H9 (cell line): ENCODE results near the gene NPTXR. TPM values are rescaled to one million over a fixed set of nuclear protein-coding genes. Genes with fewer than 3 reads are reported as not detected.

Source experiments
- DNase-seq: peaks from one replicate; pipeline ENCODE4 v3.0.0-alpha.2; 2017
- H2AFZ ChIP-seq: one replicate; pipeline ENCODE4 v1.6.1; 2013; ENCODE audit warnings: mild to moderate bottlenecking, low read length, control low read depth, moderate library complexity
- H2AK5ac ChIP-seq: 2 replicates; pipeline ENCODE4 v1.6.1; 2013; ENCODE audit warnings: low read length, control low read depth, mixed read lengths; ENCODE audit not compliant: insufficient read length
- H2BK120ac ChIP-seq: one replicate; pipeline ENCODE4 v1.6.1; 2013; ENCODE audit warnings: low read depth, mild to moderate bottlenecking, low read length, control low read depth, inconsistent platforms; ENCODE audit not compliant: poor library complexity, severe bottlenecking
- H2BK12ac ChIP-seq: 2 replicates; pipeline ENCODE4 v1.6.1; 2013; ENCODE audit warnings: low read length, control low read depth, mixed read lengths, low read depth; ENCODE audit not compliant: insufficient read length
- H2BK15ac ChIP-seq: 2 replicates; pipeline ENCODE4 v1.6.1; 2013; ENCODE audit warnings: low read depth, low read length, control low read depth
- H2BK20ac ChIP-seq: one replicate; pipeline ENCODE4 v1.6.1; 2013; ENCODE audit warnings: low read depth, mild to moderate bottlenecking, low read length, control low read depth, inconsistent platforms; ENCODE audit not compliant: poor library complexity, severe bottlenecking
- H2BK5ac ChIP-seq: 2 replicates; pipeline ENCODE4 v1.6.1; 2013; ENCODE audit warnings: low read length, control low read depth, mixed read lengths; ENCODE audit not compliant: insufficient read length
- H3K14ac ChIP-seq: 2 replicates; pipeline ENCODE4 v1.6.1; 2013; ENCODE audit warnings: low read length, control low read depth; ENCODE audit not compliant: insufficient read depth
- H3K18ac ChIP-seq: 2 replicates; pipeline ENCODE4 v1.6.1; 2013; ENCODE audit warnings: low read depth, mild to moderate bottlenecking, mixed read lengths, low read length, control low read depth; ENCODE audit not compliant: insufficient read length
- H3K23ac ChIP-seq: 2 replicates; pipeline ENCODE4 v1.6.1; 2013; ENCODE audit warnings: low read length, control low read depth, mixed read lengths, low read depth; ENCODE audit not compliant: insufficient read length
- H3K23me2 ChIP-seq: 2 replicates; pipeline ENCODE4 v1.6.1; 2013; ENCODE audit warnings: low read depth, mild to moderate bottlenecking, mixed read lengths, low read length, control low read depth; ENCODE audit not compliant: insufficient read length, poor library complexity, severe bottlenecking
- H3K27ac ChIP-seq: 2 replicates; pipeline ENCODE4 v1.5.1; 2013; ENCODE audit warnings: low read length, control low read depth, mixed read lengths, low read depth; ENCODE audit not compliant: insufficient read length
- H3K27me3 ChIP-seq: 2 replicates; pipeline ENCODE4 v1.6.1; 2013; ENCODE audit warnings: low read length, control low read depth, inconsistent platforms; ENCODE audit not compliant: insufficient read depth
- H3K4ac ChIP-seq: 2 replicates; pipeline ENCODE4 v1.6.1; 2013; ENCODE audit warnings: low read depth, mild to moderate bottlenecking, control low read depth, inconsistent platforms, low read length, moderate library complexity
- H3K4me1 ChIP-seq: 2 replicates; pipeline ENCODE4 v1.6.1; 2013; ENCODE audit warnings: low read length, control low read depth, inconsistent platforms; ENCODE audit not compliant: insufficient read depth
- H3K4me2 ChIP-seq: 2 replicates; pipeline ENCODE4 v1.6.1; 2013; ENCODE audit warnings: low read length, control low read depth, mixed read lengths; ENCODE audit not compliant: insufficient read length, insufficient read depth
- H3K56ac ChIP-seq: 2 replicates; pipeline ENCODE4 v1.6.1; 2013; ENCODE audit warnings: low read depth, mild to moderate bottlenecking, mixed read lengths, low read length, control low read depth; ENCODE audit not compliant: insufficient read length
- H3K79me1 ChIP-seq: 2 replicates; pipeline ENCODE4 v1.6.1; 2013; ENCODE audit warnings: low read depth, mild to moderate bottlenecking, moderate library complexity, low read length, control low read depth, inconsistent platforms; ENCODE audit not compliant: insufficient read depth, poor library complexity, severe bottlenecking
- H3K79me2 ChIP-seq: 2 replicates; pipeline ENCODE4 v1.6.1; 2013; ENCODE audit warnings: low read length, control low read depth, inconsistent platforms; ENCODE audit not compliant: insufficient read depth
- H3K9ac ChIP-seq: 2 replicates; pipeline ENCODE4 v1.6.1; 2013; ENCODE audit warnings: low read length, control low read depth, mixed read lengths; ENCODE audit not compliant: insufficient read length; ENCODE audit errors: extremely low read depth
- H3K9me3 ChIP-seq: one replicate; pipeline ENCODE4 v1.6.1; 2013; ENCODE audit warnings: low read depth, low read length, inconsistent platforms; ENCODE audit not compliant: control insufficient read depth
- H3T11ph ChIP-seq: one replicate; pipeline ENCODE4 v1.6.1; 2013; ENCODE audit warnings: mild to moderate bottlenecking, low read length, control low read depth, inconsistent platforms
- H4K20me1 ChIP-seq: one replicate; pipeline ENCODE4 v1.6.1; 2013; ENCODE audit not compliant: control insufficient read depth, insufficient read length, insufficient read depth
- H4K5ac ChIP-seq: 2 replicates; pipeline ENCODE4 v1.6.1; 2013; ENCODE audit warnings: low read depth, mild to moderate bottlenecking, mixed read lengths, low read length, control low read depth; ENCODE audit not compliant: insufficient read length
- H4K8ac ChIP-seq: replicated peaks from 2 replicates; pipeline ENCODE4 v1.6.1; 2013; ENCODE audit warnings: low read length, control low read depth, mixed read lengths, low read depth; ENCODE audit not compliant: insufficient read length
- H4K91ac ChIP-seq: 2 replicates; pipeline ENCODE4 v1.6.1; 2013; ENCODE audit warnings: low read depth, mild to moderate bottlenecking, moderate library complexity, mixed read lengths, low read length, control low read depth; ENCODE audit not compliant: insufficient read length
- H3K27ac Mint-ChIP-seq, 3 experiments: 2 replicates in 2 of 3; 3 replicates in 1 of 3; pipeline ENCODE4 v1.8.0; 2020 to 2021; ENCODE audit warnings: mixed read lengths in 3 of 3, mild to moderate bottlenecking in 1 of 3, moderate library complexity in 1 of 3
- H3K27me3 Mint-ChIP-seq: 2 replicates; pipeline ENCODE4 v1.8.0; 2021; ENCODE audit warnings: low read depth, mild to moderate bottlenecking, moderate library complexity, mixed read lengths
- H3K36me3 Mint-ChIP-seq, 3 experiments: 2 replicates in 2 of 3; 3 replicates in 1 of 3; pipeline ENCODE4 v1.8.0; 2020 to 2021; ENCODE audit warnings: low read depth in 3 of 3, mixed read lengths in 3 of 3; ENCODE audit not compliant: insufficient read depth in 1 of 3
- H3K4me1 Mint-ChIP-seq, 2 experiments: 2 replicates each; pipeline ENCODE4 v1.8.0; 2020; ENCODE audit warnings: mixed read lengths in 2 of 2
- H3K4me3 Mint-ChIP-seq, 2 experiments: 2 replicates in 1 of 2; 3 replicates in 1 of 2; pipeline ENCODE4 v1.8.0; 2020 to 2021; ENCODE audit warnings: mild to moderate bottlenecking in 2 of 2, mixed read lengths in 2 of 2, moderate library complexity in 1 of 2
- H3K9me3 Mint-ChIP-seq, 2 experiments: 2 replicates in 1 of 2; 3 replicates in 1 of 2; pipeline ENCODE4 v1.8.0; 2020; ENCODE audit warnings: mild to moderate bottlenecking in 2 of 2, mixed read lengths in 2 of 2, moderate library complexity in 1 of 2
- CTCF ChIP-seq: fragments of 200-600 bp; sonication (generic); conservative IDR thresholded peaks from 3 replicates; pipeline ENCODE4 v1.8.0; 2021; ENCODE audit warnings: antibody characterized with exemption, mild to moderate bottlenecking
- WGBS: extraction: QIAGEN DNeasy Blood & Tissue Kit; methylation state at CpG from one replicate; pipeline ENCODE4 v1.1.7; 2013; ENCODE audit warnings: missing lambda C conversion rate, low lambda C conversion rate, mixed read lengths; ENCODE audit not compliant: insufficient read length; ENCODE audit errors: extremely low coverage; 5-methylcytosine and 5-hydroxymethylcytosine counted together
- total RNA-seq: library from RNA; stranded (reverse); gene quantifications from 2 replicates; pipeline ENCODE4 v1.2.1, GENCODE V29; 2021

NPTXR gene
- total RNA-seq, 1 experiment from 2014 or later: 8.1 TPM

- Mint-ChIP-seq H3K9me3 (no peaks in the 10 kb centered on the region), H3K27ac (no peak overlapping the region), H3K4me1 (peaks cover 6 to 19% of the 10 kb centered on the region in 2 experiments; a peak in 3 of 4 replicates), H3K27me3 (peaks cover 40% of the 10 kb centered on the region), H3K4me3 (no peak overlapping the region), H3K36me3 (no peaks in the 10 kb centered on the region)
- no peak for TF ChIP-seq CTCF
- no peaks in the 10 kb centered on the region for H3K79me1 ChIP-seq
- no peak overlapping the region for H3K4me2 ChIP-seq
- no peaks in the 10 kb centered on the region for H3K9me3 ChIP-seq
- no peak overlapping the region for H3K4ac ChIP-seq
- no peak for DNase-seq
- H2BK15ac ChIP-seq: no peak overlapping the region
- no peak overlapping the region for H2BK12ac ChIP-seq
- H2BK20ac ChIP-seq: no peak overlapping the region
- no CpG with 5 or more reads among the region's 10 CpGs for whole genome bisulfite sequencing
- no peak overlapping the region for H4K8ac ChIP-seq
- H3K9ac ChIP-seq: no peak overlapping the region
- H3K18ac ChIP-seq: no peak overlapping the region
- H3K4me1 ChIP-seq: no peaks in the 10 kb centered on the region
- no peak overlapping the region for H3K27ac ChIP-seq
- H3K23me2 ChIP-seq: no peaks in the 10 kb centered on the region
- no peaks in the 10 kb centered on the region for H3K79me2 ChIP-seq
- H2BK120ac ChIP-seq: no peak overlapping the region
- no peaks in the 10 kb centered on the region for H3K27me3 ChIP-seq
- H3K23ac ChIP-seq: no peak overlapping the region
- H3K14ac ChIP-seq: no peak overlapping the region
- H4K91ac ChIP-seq: no peak overlapping the region
- H4K5ac ChIP-seq: no peak overlapping the region
- H4K20me1 ChIP-seq: no peaks in the 10 kb centered on the region
- no peak overlapping the region for H2AFZ ChIP-seq
- no peak overlapping the region for H3T11ph ChIP-seq
- no peak overlapping the region for H2BK5ac ChIP-seq
- H2AK5ac ChIP-seq: no peak overlapping the region
- H3K56ac ChIP-seq: no peak overlapping the region
These were observed 24.4 kb downstream of the NPTXR start for GRCh38 chr22:38819387-38819940.
